Right hindlimb (tissue), 1 donor: ENCODE data around the gene VPS4B.
"Not testable (repeated sequence)": the region's sequence is repeated elsewhere in the genome, so short reads cannot be mapped to it uniquely, and the experiment has no call there.

Experiments
- DNase-seq: peaks from one replicate; pipeline ENCODE4 v3.0.0-alpha.2; 2018

Gene VPS4B

DNA sequence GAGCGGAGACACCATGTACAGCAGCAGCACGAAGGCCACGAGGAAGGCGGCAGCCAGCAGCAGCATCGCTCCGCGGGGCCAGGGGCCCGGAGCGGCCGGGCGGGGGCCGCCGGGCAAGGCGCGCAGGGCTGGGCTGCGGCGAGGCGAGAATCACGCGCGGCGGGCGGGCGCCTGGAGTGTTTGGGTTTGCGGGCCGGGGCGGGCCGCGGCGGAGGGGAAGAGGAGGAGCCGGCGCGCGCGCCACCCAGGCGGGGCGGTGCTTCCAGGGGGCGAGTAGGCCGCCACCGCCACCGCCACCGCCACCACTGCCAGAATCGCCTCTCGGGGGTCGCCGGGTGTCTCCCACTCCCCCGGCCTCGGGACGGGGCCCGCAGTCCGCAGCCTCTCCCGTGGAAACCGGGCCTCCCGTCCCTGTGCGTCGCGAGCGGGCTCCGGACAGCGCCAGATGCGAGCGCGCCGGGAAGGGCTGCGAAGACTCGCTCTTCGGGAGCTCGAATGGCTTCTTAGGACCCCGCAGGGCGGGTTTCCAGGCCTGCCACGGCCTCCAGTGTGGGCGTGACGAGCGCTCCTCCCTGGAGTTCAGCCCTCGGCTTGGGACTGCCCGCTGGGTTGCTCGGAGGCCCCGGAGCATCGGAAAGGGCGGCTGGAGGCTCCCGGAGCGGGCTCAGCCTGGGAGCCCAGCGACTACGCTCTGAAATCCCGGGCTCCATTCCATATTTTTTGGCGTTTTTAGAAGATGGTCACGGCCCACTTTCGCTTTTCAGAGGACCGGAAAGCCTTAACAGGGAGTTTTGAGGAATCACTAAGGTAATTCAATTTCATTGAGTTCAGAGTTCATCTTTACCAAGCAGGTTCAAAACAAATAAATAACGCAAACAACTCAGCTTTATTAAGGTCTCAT is 55.0 kb downstream of the VPS4B start, which contains the start of gene KDSR:
KDSR (minus strand) TSS at position 154 of the 901 bp plus-strand sequence; CDS start at position 66, 88 bp downstream.
- peak; percentile 98 for DNase-seq

DNA sequence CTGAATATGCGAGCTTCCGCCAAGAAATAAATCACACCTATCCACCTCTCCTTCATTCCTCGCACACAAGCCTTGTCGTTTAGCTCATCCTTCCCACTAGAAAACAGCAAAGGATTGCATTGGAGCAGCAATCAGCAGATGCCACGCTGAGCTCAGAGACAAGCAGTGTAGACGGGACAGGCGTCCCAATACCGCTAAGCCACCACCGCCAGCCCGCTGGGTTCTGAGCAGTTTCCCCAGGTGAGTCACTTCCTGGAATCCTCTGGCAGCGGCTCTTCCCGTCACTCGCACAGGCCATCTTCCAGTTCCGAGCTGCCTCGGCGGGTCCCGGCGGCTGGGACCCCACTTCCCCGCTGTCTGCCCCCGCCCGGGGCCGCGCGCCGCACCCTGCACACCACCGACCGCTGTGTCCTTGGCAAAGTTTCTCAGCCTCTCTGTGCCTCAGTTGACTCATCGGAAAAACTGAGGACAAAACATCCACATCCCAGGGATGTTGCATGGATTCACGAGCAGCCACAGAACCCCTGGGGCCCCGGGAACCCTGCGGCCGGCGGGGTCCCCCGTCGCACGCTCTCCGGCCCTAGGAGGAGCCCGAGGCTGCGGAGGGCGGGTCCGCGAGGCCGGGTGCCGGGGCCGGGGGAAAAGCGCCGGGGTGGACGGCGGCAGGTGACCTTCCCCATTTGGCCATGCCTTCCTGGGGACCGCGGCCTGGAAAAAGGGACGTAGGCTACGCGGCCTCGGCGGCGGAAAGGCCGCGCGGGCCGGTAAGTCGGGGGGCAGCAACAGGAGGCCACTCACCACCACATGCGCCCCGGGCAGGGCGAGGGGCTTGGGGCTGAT is 55.8 kb downstream of the VPS4B start:
- peak; percentile 47 for DNase-seq

DNA sequence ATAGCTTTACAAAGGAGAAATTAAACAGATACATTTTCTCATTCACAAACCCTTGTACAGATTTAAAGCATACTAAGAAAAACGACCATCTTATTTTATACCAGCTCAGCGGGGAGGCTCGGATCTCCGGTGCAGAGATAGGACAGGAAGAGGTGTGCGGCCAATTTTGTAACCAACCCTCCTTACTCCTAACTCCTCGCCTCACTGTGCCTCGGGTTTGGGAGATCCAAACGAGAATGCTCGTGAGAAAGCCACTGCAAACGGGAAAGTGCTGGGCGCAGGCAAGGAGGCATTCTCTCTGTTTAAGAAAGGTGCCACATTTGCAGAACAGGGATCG is 56.4 kb downstream of the VPS4B start:
- DNase-seq: peak; percentile 25

DNA sequence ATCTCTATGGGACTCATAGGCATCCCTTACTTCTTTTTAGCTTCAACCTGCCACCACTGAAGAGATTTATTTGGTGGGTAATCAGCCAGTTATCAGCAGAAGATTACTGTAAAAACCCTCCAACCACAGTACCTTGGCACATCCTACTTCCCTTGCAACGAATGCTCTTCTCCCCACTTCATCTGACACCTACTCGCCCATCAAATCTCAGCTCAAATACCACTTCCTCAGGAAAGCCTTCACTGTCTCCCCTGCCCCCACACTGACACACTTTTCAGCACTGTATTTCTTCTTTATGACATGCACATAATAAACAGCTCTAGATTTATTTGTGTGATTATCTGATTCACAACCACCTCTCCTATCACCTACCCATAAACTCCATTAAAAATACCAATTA is 58.3 kb downstream of the VPS4B start:
- no peak for DNase-seq

DNA sequence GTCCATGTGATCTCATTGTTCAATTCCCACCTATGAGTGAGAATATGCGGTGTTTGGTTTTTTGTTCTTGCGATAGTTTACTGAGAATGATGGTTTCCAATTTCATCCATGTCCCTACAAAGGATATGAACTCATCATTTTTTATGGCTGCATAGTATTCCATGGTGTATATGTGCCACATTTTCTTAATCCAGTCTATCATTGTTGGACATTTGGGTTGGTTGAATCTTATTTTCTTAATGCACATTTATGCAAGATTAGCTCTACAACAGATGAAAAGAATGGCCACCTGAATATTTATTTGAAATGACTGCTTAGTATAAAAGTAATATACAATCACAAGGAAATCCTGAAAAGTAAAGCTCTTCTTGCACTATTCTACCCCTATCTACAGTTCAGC is 58.9 kb downstream of the VPS4B start:
- not testable (repeated sequence) for DNase-seq

DNA sequence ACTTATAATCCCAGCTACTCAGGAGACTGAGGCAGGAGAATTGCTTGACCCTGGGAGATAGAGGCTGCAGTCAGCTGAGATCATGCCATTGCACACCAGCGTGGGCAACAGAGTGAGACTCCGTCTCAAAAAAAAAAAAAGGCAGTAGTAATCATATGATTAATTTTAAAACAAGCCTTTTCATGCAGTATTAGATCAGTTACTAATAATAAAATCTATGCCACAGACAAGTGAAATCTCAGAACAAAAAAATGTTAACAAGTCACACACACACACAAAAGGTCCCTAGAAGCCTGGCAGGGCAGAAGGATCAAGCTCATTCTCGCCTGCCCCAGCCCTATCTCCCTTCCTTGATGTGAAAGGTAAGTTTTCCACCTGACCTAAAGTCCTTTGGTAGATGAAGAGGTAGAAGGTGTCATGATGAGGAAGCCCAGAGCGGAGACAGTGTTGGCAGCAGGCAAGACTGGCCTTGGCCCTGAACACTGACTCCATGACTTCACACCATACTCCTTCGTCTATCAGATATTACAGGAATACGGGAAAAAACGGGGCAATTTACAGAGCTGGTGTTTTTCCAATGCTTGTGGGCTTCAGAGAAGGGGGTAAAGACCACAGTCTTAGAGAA is 65.9 kb downstream of the VPS4B start:
- no peak for DNase-seq

DNA sequence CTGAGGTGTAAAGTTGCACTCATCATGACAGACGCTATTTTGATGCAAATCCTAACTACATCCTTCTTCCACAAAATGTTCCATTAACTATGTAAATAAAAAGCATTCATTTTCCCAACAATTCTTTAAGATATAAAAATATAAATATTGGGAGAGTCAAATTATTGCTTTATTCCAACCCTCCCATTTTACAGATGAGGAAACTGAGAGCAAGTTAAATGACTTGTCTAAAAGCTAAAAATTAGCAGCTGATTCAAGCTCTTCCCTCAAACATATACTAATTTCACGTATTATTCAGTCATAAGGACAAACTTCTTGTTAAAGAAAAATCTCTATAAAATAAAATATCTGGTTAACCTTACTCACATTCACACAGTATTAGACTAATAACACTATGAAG is 72.0 kb downstream of the VPS4B start:
- DNase-seq: no peak

DNA sequence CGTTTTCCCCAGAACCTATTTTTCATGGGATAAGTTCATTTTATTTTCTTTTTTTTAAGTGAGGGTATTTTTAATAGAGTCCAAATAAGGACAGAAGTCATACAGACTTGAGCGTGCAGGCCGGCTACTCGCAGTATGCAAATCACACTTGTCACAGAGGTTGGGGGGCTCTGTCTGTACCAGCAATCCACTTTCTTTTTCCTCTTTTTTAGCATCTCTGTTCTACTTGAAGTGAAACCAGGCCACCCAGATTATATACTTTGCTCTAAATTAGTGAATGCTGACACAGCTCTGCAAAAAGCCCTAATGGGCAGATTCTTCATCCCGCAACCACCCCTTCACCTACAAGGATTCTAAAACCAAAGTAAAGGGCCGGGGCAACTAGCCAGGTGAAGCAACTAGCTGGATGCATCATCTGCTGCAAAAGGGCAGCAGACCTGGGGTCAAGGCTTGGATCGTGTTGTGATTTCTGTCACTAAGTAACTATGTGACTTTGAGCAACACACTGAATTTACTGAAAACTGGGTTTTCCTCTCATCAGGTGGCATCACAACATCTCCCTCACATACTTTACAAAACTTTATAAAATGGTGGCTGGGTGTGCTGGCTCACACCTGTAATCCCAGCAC is 73.7 kb downstream of the VPS4B start:
- DNase-seq: no peak

DNA sequence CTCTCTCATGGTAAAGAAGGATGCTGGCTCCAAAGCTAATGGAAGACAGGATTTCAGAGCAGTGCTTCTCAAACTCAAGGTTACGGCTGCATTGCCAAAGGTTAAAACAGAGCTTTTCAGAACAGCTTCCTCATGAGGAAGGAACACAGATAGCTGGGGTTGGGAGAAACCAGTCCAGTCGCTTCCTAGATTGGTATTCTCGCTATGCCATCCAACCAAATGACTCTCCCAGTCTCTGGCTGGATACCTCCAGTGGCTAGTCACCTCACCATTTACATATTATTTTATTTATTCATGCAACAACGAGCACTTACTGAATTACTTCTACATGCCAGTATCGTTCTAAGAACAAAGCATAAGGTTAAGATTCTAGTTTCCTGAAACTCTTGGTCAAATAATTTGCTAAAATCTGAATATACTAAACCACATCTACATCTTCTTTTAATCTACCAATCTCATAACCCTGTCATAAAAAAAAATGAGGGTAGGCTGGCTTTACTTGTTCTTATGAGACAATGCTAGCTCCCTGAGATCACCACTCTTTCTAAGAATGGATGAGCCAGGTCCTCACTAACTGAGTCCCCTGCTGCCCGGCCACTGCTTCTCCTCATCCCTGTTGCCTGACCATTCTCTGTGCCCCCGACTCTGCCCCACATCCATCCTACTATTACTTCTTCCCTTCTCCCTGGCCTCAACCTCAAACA is 75.6 kb downstream of the VPS4B start:
- DNase-seq: no peak

DNA sequence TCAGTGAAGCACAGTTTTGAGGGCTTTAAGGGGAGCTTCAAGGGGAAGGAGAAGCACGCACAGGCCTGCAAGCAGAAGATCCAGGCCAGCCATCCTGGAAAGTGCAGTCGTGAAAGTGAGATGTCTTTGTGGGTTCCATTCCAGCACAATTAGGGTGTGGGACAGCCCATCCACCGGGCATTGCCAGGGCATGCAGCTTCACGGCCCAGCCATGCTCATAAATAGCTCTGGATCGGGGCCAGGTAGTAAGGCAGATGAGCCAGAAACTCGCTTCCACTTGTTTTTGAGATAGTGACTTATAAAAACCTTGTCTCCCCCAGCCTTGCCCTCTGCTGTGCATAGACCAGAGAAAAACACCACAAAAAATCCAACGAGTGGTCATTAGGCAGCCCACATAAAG is 76.2 kb downstream of the VPS4B start:
- DNase-seq: peak; percentile 36

DNA sequence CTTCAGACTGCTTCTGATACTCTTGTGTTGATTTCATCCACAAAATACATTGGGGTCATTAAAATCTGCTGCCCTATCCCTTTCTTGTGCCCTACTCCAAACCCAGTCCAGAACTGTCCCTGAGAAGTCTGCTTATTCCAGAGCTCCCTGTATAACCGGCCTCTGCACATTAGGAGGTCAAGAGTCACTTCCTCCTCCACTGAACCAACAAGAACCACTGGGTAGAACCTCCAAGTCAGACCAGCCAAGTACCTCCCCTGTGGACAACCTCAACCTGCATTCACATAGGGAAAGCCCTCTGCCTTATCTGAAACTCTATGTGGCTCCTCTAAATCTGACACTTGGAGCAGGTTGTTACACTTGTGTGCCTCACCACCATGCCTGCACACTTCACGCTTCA is 77.4 kb downstream of the VPS4B start:
- DNase-seq: no peak

DNA sequence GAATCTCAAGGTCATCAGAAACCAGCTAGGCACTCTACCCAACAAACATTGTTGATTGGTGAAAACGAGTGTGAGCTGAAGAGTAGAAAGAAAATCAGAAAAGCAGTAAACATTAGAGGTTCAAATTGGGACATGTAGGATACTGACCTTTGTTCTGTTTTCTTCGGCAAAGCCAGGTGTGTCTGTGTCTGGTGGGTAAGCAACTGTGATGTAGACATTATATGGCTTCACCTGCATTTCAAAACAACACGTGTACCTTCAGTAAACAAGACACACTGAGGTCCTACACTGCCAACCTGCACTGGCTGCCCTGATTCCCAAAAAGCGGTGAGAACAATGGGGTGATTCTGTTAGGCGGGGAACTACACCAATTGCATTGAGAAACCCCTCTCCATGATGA is 78.0 kb downstream of the VPS4B start:
- no peak for DNase-seq

DNA sequence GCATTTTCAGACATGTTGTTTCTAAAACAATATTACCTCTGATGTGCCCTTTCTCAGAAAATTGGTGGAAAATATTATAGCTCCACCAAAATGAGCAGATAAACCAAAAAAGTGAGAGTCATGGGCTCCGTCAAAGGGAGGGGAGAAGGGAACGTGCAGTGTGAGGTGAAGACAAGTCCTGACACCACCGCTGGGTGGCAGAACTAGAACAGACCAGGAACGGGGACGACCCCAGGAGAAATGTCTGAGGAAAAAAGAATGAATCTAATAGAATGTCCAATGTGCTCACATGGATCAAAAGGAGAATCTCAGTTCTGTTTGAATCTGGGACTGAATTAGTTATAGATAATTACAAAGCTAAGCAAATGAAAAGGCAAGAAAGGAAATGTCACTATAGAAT is 80.1 kb downstream of the VPS4B start:
- peak; percentile 42 for DNase-seq

DNA sequence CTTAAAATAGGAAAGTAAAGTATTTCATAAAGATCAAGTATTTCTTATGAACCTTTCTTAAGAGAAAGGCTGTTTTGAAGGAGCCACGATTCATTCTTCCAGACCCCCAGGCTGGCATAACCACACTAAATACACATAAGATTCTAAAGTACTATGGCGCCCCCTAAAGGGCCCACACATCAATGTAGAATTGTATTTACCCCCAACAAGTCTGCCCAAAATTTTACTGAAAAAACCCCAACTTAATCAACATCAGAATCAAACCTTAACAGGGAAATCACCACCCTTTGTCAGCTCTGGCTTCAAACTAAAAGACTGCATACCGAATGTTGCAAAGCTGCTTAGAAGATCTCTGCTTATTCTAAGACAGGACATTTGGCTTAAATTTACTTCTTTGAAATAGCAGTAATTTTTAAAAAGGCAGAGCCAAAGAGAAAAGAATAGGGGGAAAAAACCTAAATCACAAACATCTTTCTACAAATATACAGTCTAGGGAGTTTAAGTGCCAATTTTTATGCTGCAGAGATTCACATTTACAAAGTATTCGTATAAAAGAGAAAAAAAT is 82.3 kb downstream of the VPS4B start:
- DNase-seq: no peak
